DMS79 (cell line): ENCODE measurements around the gene POU4F3.
A peak's percentile ranks its signal among the peaks of the same experiment; 100 is the strongest.
"Not testable (repeated sequence)": the region's sequence is repeated elsewhere in the genome, so short reads cannot be mapped to it uniquely, and the experiment has no call there.

Source experiments
- DNase-seq: peaks from one replicate; lab custom pipeline; 2025; lab: John Stamatoyannopoulos, UW

POU4F3 gene, protein sequence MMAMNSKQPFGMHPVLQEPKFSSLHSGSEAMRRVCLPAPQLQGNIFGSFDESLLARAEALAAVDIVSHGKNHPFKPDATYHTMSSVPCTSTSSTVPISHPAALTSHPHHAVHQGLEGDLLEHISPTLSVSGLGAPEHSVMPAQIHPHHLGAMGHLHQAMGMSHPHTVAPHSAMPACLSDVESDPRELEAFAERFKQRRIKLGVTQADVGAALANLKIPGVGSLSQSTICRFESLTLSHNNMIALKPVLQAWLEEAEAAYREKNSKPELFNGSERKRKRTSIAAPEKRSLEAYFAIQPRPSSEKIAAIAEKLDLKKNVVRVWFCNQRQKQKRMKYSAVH

DNA sequence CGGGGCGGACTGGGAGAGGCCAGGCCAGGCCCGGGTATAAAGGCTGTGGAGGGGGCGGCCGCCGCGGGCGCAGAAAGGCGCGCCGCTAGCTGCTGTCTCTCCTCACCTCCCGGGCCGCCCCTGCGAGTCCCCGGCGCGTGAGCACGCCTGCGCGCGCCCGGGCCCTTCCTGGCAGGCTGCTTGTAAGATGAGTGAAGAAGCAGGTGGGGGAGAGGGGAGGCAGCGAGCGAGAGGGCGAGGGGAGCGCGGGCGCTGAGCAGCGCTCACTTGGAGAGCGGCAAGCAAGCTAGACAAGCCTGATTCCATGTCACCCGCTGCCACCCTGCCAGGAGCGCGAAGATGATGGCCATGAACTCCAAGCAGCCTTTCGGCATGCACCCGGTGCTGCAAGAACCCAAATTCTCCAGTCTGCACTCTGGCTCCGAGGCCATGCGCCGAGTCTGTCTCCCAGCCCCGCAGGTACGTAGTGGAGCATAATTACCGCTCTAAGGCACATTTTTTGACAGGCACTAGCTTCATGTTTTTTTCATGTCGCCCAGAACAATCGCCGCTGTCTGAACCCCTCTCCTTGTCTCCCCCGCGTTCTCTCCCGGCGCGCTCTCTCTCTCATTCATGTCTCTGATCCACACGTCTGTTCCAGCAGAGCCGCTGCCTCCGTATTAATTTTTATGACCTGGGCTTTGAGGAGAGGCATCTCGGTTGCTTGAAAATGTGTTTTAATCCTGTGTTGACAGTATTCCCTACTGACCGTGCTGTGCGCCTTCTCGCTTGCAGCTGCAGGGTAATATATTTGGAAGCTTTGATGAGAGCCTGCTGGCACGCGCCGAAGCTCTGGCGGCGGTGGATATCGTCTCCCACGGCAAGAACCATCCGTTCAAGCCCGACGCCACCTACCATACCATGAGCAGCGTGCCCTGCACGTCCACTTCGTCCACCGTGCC, at the start of gene POU4F3:
Gene POU4F3 (plus strand): TSS at position 66 of the 941 bp plus-strand sequence. CDS start 274 bp downstream, at position 340.
- DNase-seq, result peak; percentile 15

DNA sequence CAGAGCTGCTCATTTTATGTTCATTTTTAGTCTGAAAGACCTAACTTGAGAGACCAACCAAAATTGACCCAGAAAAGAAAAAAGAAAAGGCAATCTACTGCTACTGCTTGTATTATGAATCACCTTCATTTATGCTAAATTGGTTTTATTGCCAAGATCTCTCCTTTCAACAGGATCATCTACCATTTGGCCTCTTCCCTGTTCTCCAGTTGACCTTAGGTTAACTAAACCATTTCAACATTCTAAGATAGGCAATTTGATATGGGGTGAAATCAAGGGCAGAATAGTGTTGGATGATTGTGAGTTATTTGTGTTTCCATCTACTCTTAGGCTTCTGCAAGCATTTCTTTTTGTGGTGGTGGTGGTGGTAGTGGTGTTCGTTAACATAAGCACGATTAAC, 48.3 kb upstream of the POU4F3 start:
- DNase-seq, result no peak

DNA sequence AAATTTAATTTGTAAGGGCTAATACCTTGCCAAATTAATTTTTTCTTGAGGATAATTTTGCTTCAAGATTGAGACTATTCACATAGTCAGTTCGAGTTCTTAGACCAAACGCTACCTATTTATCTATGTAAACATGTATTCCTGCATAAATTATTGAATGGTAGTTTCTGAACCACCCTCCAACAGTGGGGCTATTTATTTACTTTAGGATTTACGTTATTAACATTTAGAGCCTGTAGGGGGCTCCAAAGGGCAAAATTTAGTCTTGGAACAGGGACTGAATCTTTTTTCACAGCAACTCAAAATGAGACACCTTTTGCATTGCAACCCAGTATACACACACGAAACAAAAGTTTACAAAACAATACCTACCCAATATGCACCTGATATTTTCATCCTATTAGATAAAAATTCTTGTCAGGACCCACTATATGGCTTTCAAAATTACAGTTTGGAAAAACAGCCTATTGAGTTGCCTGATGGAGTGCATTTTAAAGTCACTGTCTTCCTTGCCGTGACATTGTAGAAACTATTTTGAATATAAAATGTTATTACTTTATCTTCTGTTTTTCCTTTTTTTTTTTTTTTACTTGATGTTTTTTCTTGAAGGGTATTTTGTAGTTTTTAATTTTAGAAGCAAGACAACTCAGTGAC, 47.1 kb upstream of the POU4F3 start:
- DNase-seq, result peak; percentile 4

DNA sequence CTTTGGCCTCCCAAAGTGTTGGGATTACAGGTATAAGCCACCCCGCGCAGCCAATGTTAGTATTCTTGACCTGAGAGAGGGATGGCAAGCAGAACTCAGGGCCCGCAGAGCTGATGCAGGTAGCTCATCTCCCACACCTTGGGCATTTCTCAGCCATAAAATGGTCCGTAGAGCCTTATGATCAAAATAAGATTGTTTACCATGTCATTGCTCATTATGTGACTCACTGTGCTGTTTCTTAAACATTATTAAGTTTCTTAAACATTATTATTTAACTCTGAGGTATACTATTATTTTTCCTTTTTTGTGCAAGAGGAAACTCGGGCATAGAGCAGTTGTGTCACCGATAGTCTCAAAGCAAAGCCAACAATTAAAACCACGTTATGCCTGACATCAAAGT, 42.4 kb upstream of the POU4F3 start:
- DNase-seq, result no peak

DNA sequence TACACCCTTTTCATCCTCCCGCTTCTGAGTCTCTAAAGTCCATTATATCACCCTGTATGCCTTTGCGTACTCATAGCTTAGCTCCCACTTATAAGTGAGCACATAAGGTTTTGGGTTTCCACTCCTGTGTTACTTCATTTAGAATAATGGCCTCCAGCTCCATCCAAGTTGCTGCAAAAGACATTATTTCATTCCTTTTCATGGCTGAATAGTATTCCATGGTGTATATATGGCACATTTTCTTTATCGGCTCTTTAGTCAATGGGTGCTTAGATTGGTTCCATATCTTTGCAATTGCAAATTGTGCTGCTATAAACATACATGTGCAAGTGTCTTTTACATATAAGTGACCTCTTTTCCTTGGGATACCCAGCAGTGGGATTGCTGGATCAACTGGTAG, 39.7 kb upstream of the POU4F3 start:
- DNase-seq, result not testable (repeated sequence)

DNA sequence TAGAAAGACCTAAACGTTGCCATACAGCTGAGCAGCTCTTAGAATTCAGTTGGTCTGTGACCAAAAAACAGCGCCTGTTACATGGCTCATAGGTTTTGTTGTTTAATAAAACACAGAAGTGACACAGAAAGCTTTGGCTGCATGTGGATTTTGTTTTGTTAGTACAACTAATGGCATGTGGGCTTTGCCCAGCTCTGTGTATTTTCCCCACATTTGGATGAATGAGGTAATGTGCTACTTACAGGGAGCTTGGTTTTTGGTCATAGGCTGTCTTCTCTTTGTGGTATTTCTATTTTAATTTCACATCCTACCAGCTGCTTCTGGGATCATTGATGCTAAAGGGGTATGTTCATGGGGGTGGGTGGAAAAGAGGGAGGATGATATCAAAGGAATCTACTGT, 37.0 kb upstream of the POU4F3 start:
- DNase-seq, result no peak

DNA sequence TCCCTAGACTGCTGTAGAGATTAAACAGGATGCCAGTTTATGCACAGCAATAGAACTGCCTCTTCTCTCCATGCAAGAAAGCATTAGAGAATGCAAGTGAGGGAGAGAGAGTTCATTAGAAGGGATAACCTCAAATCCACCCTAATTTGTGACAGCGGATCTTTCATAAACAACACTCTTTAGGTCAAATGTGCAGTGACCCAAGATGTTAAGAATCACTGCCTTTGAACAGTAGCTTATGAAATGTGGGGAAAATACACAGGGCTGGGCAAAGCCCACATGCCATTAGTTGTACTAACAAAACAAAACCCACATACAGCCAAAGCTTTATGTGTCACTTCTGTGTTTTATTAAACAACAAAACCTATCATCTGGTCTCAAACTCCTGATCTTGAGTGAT, 36.2 kb upstream of the POU4F3 start:
- DNase-seq, result no peak

DNA sequence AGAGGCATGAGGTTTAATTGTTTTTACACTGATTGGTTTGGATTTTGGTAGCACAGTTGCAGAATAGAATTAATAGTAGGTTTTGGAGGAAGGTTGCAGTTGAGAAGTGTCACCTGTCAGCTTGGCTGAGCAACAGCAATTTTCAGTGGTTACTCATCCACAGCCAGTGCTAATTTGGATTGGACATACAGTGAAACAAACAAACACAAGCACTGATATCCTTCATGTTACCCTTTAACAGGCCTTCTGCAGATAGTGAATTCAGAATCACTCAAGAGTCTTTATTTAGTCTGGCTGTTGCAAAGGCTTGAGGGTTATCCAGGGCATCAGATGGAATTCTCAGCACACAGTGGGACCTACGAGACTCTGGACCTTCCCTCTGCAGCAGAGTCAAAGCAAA, 31.8 kb upstream of the POU4F3 start:
- DNase-seq, result no peak

DNA sequence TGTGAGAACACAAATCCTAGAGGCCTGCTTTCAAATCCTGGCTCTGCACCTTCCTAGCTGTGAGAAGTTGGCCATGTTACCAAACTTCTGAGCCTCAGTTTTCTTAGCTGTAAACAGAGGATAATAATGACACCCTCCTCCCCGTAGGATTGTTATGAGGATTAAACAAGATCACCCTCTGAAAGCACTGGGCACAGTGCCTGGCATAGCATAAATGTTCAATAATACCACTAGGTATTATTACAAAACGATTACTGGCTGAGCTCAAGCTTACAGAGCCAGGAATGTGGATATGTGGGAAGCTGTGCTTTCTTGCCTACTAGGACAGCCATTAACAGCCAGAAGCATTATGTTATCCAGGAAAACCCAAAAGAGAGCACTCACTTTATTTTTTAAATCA, 30.8 kb upstream of the POU4F3 start:
- no peak for DNase-seq

DNA sequence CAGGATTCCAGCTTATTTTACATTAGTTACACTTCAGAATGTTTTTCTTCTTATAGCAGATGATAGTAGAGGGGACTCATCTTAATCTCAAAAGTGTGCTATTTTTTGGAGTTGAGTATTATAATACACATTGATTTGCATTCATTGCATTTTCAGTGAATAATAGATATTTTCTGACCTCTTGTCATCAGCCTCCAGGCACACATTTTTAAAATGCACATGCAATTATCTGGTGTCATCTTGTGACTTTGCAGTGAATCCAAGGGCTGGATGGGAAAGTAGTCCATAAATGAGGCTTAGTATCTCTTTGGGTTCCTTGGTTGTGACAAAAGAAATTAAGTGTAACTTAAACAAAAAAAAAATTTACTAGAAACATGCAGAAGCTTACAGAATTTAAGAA, 28.1 kb upstream of the POU4F3 start:
- no peak for DNase-seq

DNA sequence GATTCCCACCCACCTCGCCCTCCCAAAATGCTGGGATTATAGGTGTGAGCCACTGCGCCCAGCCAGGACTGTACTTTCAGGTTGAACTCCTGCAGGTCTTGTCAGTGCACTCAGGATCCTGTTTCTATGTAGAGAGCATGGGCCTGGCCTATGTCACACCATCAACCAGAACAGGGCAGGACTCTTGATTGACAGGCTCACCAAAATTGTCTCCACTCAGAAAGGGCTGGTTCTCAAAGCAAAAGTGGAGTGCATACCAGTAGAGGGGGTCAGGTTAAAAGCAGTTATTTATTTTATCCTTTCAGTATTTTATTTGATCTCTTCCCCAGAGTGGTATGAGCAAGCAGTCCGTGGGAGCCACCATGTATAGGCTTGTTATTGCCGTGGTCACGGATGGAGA, 27.4 kb upstream of the POU4F3 start:
- no peak for DNase-seq

DNA sequence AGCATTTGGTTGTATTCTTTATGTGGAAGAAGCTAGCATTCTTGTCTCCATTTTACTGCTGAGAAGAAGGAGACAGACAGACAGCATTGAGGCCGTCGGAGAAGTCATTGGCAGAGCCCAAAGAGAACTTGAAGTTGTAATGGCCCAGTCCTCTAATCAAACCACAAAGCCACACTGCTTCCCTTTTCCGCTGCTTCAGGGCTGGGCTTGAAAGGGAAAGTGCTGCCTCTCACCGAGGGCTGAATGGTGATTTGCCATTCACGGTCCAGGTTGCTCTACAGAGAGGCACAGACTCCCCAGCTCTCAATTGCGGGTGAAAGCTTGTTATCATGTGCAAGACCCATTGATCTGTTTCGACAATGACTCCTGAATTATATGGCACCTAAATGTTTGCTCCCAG, 25.6 kb upstream of the POU4F3 start:
- DNase-seq, result no peak

DNA sequence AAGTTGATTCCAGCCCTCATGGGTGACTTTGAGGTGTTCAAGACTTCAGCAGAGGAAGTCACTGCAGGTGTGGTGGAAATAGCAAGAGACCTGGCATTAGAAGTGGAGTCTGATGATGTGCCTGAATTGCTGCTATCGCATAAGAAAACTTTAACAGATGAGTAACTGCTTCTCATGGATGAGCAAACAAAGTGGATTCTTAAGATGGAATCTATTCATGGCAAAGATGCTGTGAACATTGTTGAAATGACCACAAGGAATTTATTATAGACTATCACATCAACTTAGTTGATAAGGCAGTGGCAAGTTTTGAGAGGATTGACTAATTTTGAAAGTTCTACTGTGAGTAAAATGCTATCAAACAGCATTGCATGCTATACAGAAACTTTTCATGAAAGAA, 17.1 kb upstream of the POU4F3 start:
- no peak for DNase-seq

DNA sequence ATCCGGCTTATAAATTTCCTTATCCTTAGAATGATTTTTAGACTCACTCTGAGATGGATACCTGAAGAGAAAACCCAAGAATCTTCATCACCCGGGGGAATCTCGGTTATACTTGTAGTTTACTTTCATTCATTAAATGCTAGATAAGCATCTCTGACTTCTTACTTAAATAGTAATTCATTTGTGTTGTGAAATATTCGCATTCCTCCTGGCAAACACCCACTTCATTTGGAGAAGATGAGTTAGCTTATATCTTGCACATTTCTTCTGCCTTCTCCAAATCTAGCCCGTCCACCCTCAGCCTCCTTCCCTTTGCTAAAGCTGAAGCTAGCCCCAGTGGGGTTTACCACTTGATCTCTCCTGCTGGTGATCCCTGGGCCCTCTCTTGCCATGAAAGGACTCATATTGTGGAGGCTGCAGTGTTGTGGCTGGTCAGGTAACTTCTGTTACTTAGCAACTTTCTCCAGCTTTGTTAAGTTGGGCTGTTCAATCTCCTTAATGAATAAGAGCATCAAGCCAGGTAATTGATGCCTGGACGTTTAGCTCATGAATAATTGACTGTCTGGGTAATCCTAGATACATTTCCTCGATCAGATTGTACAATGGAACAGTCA, 11.3 kb upstream of the POU4F3 start:
- no peak for DNase-seq

DNA sequence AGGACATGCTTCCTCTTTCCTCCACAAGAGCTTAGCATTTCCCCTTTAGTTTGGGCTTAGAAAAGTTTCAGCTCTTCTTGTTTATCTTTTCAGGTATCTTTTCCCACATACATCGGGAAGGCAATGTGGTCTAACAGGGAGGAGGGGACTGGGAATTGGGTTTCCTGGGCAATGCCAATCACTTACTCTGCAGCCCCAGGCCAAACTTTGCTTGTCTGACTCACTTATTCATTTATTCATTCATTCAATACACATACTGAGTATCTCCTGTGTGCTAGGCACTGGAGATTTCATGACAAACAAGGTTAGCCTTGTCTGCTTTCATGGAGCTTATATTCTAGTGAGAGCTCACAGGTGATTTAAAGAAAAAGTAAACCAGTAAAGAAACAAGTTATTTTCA, 10.7 kb upstream of the POU4F3 start:
- DNase-seq, result no peak

DNA sequence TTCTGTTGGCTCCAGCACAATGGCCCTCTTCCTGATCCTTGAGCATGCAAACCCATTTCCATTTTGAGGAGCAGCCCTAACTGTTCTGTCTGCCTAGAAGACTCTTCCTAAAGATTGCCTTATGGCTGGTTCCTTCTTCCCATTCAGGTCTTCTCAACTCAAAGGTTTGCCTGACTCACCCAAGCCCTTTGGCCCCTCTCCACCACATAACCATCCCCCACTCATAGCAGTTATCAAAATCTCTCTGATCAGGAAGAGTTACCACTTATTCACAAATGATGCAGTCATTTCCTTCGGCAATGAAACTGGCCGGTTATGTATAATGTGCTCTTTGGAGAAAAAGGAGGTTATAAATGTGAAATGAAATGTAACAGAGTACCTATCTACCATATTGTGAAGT, 8.9 kb upstream of the POU4F3 start:
- DNase-seq, result no peak

DNA sequence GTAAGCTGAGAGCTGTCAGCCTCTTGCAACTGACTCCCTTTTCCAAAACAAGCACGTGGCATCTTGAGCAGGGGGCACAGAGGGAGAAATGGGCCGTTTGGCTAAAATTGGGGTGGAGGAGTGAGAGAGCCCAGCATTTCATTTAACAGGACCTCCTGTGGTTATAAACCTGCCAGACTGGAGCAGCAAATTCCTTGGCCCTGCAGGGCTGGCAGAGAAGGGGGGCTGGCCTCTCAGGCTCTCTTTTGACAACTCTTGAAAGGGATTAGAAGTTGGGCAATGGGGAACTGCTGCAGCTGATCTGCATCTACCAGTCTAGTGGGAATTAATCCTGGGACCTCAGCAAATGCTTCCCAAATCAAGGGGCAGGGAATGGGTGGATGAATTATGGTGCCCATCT, 7.2 kb upstream of the POU4F3 start:
- DNase-seq, result no peak

DNA sequence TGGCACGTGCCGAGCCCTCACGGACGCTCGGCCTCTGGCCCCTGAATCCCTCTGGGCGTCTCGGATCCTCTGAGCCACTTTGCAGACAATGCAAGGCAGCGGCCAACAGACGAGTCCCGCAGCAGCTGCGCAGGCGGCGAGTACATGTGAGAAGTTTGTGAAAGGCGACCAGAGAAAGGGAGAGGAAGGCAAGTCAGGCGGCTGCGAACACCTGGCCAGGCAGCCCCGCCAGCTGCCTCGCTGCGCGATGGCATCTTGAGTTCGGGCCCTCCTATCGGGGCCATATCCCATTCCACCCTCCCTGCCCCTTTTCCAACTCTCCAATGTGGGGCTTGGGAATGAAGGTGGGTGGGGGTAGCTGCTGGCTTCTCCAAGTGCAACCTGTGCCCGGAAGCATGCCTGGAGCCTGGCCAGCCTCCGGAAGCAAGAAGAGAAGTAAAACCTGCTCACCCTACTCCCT, 4.5 kb upstream of the POU4F3 start:
- DNase-seq, result no peak

DNA sequence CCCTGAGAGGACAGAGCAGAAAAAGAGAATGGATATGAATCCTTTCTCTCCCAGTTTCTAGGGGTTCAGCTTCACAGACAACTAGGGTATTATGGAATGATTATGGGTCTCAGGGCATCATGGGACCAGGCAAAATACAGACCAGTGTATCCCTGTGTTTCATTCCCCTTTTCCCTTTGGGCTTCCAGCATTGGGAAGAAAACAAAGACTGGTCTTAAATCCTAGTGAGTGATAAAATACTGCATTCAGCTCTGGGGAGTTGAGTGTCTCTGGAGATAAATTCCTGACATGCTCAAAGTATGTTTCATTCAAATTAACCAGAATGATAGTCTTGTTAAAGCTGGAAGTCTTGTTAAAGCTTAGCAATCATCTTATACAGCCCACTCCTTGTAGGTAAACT, 2.4 kb upstream of the POU4F3 start:
- no peak for DNase-seq

DNA sequence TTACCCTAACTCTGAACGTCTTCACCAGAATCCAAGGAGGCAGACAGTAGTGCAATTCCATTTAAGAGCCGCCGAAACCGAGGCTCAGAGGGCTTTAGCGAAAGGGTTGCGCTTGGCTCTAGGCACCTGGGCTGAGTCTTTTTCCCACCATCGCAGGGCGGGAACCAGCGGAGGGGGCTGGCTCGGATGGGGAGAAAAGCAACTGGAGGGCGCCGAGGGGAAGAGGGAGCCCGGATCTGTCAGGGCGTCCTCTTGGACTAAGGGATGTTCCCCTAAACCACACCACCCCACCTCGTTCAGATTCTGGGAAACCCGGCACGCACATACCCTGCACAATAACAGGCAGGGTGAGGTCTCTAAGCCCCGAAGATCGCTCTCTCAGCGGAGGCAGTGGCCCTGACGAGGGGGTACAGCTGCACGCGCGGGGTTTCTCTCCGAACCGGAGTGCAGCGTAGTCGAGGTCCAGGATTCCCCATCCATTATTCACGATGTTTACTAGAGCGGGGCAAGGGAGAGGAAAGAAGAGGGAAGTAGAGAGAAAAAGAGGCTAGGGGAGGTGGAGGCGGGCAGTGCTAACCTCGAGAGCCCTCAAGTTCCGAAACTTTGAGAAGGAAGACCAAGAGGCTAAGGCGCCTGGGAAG, 1.3 kb upstream of the POU4F3 start:
- no peak for DNase-seq

DNA sequence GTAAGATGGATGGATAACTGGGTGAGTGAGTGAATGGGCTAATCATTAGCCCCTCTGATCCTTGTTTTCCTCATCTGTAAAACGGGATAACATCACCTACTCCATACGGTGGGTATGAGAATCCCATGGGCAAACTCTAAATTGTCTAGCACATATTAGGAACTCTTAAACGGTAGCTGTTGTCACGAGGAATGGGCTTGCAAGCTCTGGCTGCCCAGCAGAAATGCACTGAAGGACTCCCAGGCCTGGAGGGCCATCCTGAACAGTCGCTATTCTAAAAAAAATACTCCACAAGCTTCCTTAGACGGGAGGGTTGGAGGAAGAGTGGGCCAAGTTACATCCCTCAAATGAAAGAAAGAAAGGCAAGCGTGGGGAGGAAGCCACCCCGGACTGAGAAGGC, 711 bp upstream of the POU4F3 start:
- no peak for DNase-seq
